ENCODE data around the gene OSCAR. TPM values are rescaled to one million over a fixed set of nuclear protein-coding genes. Genes with fewer than 3 reads are reported as not detected.

OSCAR gene
- total RNA-seq, 4 donors from 2014 or later = 0.29 to 3.0 (median 0.69) TPM; not detected in 1

GRCh38 chr19:54074851-54075250, 25.8 kb downstream of the OSCAR start:
- Histone ChIP-seq H3K27ac (no peak overlapping the region), H3K4me3 (no peak overlapping the region), H3K27me3 (no peaks in the 10 kb centered on the region), H3K4me1 (no peaks in the 10 kb centered on the region), H3K36me3 (no peaks in the 10 kb centered on the region), H3K9me3 (no peaks in the 10 kb centered on the region)
- DNase-seq (no peak), ATAC-seq (no peak)
- in situ Hi-C loops (cut with MboI; ENCODE audit: low sequenced_read_pairs in 4 of 4) = no loop called here
- intact Hi-C loops (cut with DNase I; ENCODE audit: low total_unique reads) = no loop called here
- TF ChIP-seq CTCF (IDR thresholded peaks at IDR 0.05 in 4 of 5, conservative IDR thresholded peaks at IDR 0.05 in 1 of 5) (no peak), POLR2A (IDR thresholded peaks at IDR 0.05) (no peak)

DNA sequence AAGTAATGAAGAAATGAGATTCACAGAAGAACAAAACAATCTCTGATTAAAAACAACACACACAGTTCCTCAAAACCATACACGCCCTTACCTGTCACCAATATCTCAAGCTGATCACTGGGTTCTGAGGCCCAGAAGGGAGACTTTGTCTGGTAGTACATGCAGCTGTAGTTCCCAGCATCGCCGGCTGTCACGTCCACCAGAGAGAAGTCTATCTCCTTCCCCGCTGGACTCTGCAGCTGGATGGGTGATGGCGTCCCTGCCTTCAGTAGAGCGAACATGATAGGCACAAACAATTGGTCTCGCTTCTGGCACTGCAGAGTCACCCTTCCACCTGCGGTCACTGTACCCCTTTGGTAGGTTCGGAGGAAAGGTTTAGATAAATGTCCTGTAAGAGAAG, 26.8 kb downstream of the OSCAR start:
- H3K4me3 ChIP-seq = no peak overlapping the region
- no peak for DNase-seq
- ATAC-seq = no peak
- in situ Hi-C loops (cut with MboI; ENCODE audit: low sequenced_read_pairs in 4 of 4) = no loop called here
- no peaks in the 10 kb centered on the region for H3K27me3 ChIP-seq
- TF ChIP-seq CTCF (IDR thresholded peaks at IDR 0.05 in 4 of 5, conservative IDR thresholded peaks at IDR 0.05 in 1 of 5) (no peak), POLR2A (IDR thresholded peaks at IDR 0.05) (no peak)
- intact Hi-C loops (cut with DNase I; ENCODE audit: low total_unique reads) = no loop called here
- H3K36me3 ChIP-seq = no peaks in the 10 kb centered on the region
- H3K4me1 ChIP-seq = no peaks in the 10 kb centered on the region
- H3K27ac ChIP-seq = no peak overlapping the region
- no peaks in the 10 kb centered on the region for H3K9me3 ChIP-seq

GRCh38 chr19:54069470-54069869, 31.1 kb downstream of the OSCAR start:
- Histone ChIP-seq H3K27me3 (no peaks in the 10 kb centered on the region), H3K27ac (no peak overlapping the region), H3K9me3 (no peaks in the 10 kb centered on the region), H3K4me3 (no peak overlapping the region), H3K36me3 (no peaks in the 10 kb centered on the region), H3K4me1 (no peaks in the 10 kb centered on the region)
- TF ChIP-seq CTCF (IDR thresholded peaks at IDR 0.05 in 4 of 5, conservative IDR thresholded peaks at IDR 0.05 in 1 of 5) (no peak), POLR2A (IDR thresholded peaks at IDR 0.05) (no peak)
- in situ Hi-C loops (cut with MboI; ENCODE audit: low sequenced_read_pairs in 4 of 4) = no loop called here
- intact Hi-C loops (cut with DNase I; ENCODE audit: low total_unique reads) = no loop called here
- DNase-seq = no peak
- ATAC-seq = no peak

DNA sequence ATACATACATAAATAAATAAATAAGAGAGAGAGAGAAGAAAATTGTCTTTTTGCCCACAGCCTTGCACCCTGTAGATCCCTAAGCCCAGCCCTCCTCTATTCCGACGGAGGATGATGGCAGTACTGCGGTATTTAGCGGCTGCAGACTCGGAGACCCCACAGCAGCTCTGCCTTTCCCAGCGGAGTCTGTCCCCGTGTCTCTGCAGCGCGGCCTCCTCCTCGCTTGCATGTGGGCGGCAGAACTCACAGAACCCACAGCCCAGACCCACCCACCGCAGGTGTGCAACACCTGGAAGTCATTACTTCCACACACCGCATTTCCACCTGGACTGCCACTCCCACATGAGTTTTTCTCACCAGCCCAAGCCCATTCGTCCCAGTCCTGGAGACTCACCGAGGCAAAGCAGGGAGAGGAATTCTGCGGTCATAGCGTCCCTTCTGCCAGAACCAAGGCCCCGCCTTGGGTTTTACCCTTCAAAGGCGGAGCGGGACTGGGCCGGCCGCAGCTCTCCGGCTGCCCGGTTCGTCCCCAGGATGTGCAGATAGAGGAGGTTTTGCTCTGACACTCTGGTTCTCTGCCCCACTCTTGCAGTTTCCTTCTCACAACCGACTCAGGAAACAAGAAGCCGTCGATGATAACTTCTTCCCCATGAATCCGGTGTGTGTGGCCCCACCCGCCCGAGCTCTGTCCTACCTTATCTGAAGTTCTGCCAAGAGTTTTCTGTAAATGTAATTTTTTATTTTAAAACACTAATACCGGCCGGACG, 37.1 kb downstream of the OSCAR start, which contains the start of gene VSTM1:
TSS of gene VSTM1 (minus strand) at position 548 of the 767 bp plus-strand sequence. CDS start at position 428, 120 bp downstream.
- ATAC-seq (no peak), DNase-seq (no peak)
- TF ChIP-seq POLR2A (IDR thresholded peaks at IDR 0.05) = no peak
- TF ChIP-seq CTCF (IDR thresholded peaks at IDR 0.05 in 4 of 5, conservative IDR thresholded peaks at IDR 0.05 in 1 of 5) = no peak
- H3K36me3 ChIP-seq = no peaks in the 10 kb centered on the region
- no peaks in the 10 kb centered on the region for H3K4me1 ChIP-seq
- in situ Hi-C loops (cut with MboI; ENCODE audit: low sequenced_read_pairs in 4 of 4) (no loop called here), intact Hi-C loops (cut with DNase I; ENCODE audit: low total_unique reads) (no loop called here)
- H3K27me3 ChIP-seq = no peaks in the 10 kb centered on the region
- no peak within 1 kb of the TSS for H3K4me3 ChIP-seq
- H3K9me3 ChIP-seq = no peaks in the 10 kb centered on the region
- no peak within 1 kb of the TSS for H3K27ac ChIP-seq

All from gastrocnemius medialis (tissue), 4 donors.